Smooth muscle cell (in vitro differentiated cells): Measurements from ENCODE around the gene NDUFS7. TPM values are rescaled to one million over a fixed set of nuclear protein-coding genes. Genes with fewer than 3 reads are reported as not detected.

Experiments
- DNase-seq: peaks from one replicate; lab custom pipeline; 2025; ENCODE audit not compliant: unreplicated experiment; lab: John Stamatoyannopoulos, UW
- H2AFZ ChIP-seq: fragments of 200-600 bp; sonication (generic); 2 replicates; pipeline ENCODE4 v1.6.0; 2016; ENCODE audit warnings: antibody characterized with exemption, low read depth, mild to moderate bottlenecking
- H3F3A ChIP-seq: fragments of 200-600 bp; sonication (generic); 2 replicates; pipeline ENCODE4 v1.6.0; 2017; ENCODE audit warnings: antibody characterized with exemption, low read depth
- H3K27ac ChIP-seq: fragments of 200-600 bp; sonication (generic); 2 replicates; pipeline ENCODE4 v1.5.1; 2016; ENCODE audit warnings: low read depth, mild to moderate bottlenecking
- H3K27me3 ChIP-seq: fragments of 200-600 bp; sonication (generic); 2 replicates; pipeline ENCODE4 v1.6.1; 2016; ENCODE audit warnings: low read depth, mild to moderate bottlenecking
- H3K36me3 ChIP-seq: fragments of 200-600 bp; sonication (generic); 2 replicates; pipeline ENCODE4 v1.5.1; 2016; ENCODE audit warnings: low read depth
- H3K4me1 ChIP-seq: fragments of 200-600 bp; sonication (generic); 2 replicates; pipeline ENCODE4 v1.5.1; 2016; ENCODE audit warnings: low read depth
- H3K4me2 ChIP-seq: fragments of 200-600 bp; sonication (generic); 2 replicates; pipeline ENCODE4 v1.6.0; 2016; ENCODE audit warnings: mild to moderate bottlenecking
- H3K4me3 ChIP-seq: fragments of 200-600 bp; sonication (generic); 2 replicates; pipeline ENCODE4 v1.5.1; 2016; ENCODE audit warnings: mild to moderate bottlenecking
- H3K79me2 ChIP-seq: fragments of 200-600 bp; sonication (generic); 2 replicates; pipeline ENCODE4 v1.6.0; 2016; ENCODE audit warnings: low read depth, mild to moderate bottlenecking
- H3K9ac ChIP-seq: fragments of 200-600 bp; sonication (generic); 2 replicates; pipeline ENCODE4 v1.6.0; 2016; ENCODE audit warnings: low read depth
- H3K9me3 ChIP-seq: fragments of 200-600 bp; sonication (generic); replicated peaks from 2 replicates; pipeline ENCODE4 v1.5.1; 2016; ENCODE audit warnings: low read depth
- H4K20me1 ChIP-seq: fragments of 200-600 bp; sonication (generic); 2 replicates; pipeline ENCODE4 v1.6.0; 2016; ENCODE audit warnings: low read depth
- WGBS: methylation state at CpG from one replicate; pipeline ENCODE4 v1.1.7; 2016; ENCODE audit warnings: low lambda C conversion rate; 5-methylcytosine and 5-hydroxymethylcytosine counted together
- polyA plus RNA-seq: library from polyadenylated mRNA; unstranded; fragments of >200 nt; fragmentation: Nextera tagmentation; extraction: Ambion mirVana; gene quantifications from 2 replicates; pipeline ENCODE4 v1.2.1, GENCODE V29; 2016
- total RNA-seq: library from RNA; depleted of rRNA; stranded (reverse); fragments of >200 nt; gene quantifications from 2 replicates; pipeline ENCODE4 v1.2.3, GENCODE V29; 2014
- TF ChIP-seq, protein P1 (sequence below): fragments of 200-600 bp; sonication (generic); IDR thresholded peaks from 2 replicates; pipeline ENCODE4 v1.5.1; 2017; ENCODE audit warnings: borderline replicate concordance, mild to moderate bottlenecking, antibody characterized with exemption; ENCODE audit not compliant: insufficient read depth, poor library complexity, severe bottlenecking

Gene NDUFS7
- total and polyA plus RNA-seq, 2 experiments from 2014 or later: 95.8 to 245 TPM

DNA sequence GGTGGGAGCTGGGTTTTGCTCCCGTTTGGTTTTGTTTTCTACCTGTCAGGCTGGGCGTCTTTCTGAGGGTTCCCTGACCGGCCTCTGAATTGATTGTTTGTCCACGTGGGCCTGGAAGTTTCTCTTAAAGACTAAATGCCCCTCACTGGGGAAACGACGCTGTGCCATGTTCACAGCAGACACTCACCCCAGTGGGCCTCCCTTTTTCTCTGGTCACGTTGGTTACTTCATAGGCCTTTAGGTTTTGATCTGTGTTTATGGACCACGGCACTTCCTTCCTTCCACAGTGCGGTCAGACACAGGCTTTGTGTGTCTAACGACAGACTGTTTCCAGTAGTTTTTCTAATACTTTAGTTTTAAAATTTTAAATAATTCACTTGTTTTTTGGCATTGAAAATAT is 20.1 kb upstream of the NDUFS7 start:
- Histone ChIP-seq H3K4me3 (no peak overlapping the region), H3K79me2 (peaks cover 20% of the 10 kb centered on the region), H3K9ac (no peak overlapping the region), H2AFZ (no peak overlapping the region), H3K27ac (no peak overlapping the region), H3F3A (peaks cover 7% of the 10 kb centered on the region), H3K36me3 (no peaks in the 10 kb centered on the region), H4K20me1 (peaks cover 30% of the 10 kb centered on the region), H3K4me1 (peaks cover 38% of the 10 kb centered on the region), H3K4me2 (no peak overlapping the region), H3K9me3 (no peaks in the 10 kb centered on the region), H3K27me3 (no peaks in the 10 kb centered on the region)
- DNase-seq: no peak
- TF ChIP-seq, protein P1, sequence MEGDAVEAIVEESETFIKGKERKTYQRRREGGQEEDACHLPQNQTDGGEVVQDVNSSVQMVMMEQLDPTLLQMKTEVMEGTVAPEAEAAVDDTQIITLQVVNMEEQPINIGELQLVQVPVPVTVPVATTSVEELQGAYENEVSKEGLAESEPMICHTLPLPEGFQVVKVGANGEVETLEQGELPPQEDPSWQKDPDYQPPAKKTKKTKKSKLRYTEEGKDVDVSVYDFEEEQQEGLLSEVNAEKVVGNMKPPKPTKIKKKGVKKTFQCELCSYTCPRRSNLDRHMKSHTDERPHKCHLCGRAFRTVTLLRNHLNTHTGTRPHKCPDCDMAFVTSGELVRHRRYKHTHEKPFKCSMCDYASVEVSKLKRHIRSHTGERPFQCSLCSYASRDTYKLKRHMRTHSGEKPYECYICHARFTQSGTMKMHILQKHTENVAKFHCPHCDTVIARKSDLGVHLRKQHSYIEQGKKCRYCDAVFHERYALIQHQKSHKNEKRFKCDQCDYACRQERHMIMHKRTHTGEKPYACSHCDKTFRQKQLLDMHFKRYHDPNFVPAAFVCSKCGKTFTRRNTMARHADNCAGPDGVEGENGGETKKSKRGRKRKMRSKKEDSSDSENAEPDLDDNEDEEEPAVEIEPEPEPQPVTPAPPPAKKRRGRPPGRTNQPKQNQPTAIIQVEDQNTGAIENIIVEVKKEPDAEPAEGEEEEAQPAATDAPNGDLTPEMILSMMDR: no peak
- WGBS: 96% methylated on average over 10 of the region's 10 CpGs

DNA sequence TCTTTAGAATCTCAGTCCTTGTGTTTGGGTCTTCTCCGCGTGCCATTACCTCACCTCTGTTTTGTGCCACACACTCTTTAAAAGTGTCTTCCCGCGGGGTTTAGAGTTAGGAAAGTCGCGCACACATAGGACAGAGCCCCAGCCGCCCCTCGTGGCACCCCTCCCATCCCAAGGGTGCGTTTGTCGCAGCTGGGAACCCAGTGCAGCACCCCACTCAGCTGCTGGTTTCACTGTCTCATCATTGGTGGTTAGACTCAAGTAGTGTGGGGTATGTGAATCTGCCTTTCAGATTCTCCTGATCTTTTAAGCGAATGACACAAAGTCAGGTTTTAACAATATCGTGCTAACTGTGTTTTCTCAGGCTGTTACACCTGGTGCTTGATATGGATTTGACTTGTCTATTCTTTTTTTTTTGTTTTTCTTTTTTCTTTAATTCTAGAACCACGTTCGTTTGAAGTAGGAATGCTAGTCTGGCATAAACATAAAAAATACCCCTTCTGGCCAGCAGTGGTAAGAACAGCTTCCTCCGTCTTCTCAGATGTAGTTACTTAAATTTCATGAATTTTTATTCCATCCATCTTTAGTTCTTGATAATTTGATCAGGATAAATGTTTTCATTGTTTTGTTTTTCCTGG is 19.5 kb upstream of the NDUFS7 start:
- H3K27me3 ChIP-seq: no peaks in the 10 kb centered on the region
- no peaks in the 10 kb centered on the region for H3K9me3 ChIP-seq
- H3K4me3 ChIP-seq: no peak overlapping the region
- H3K4me2 ChIP-seq: no peak overlapping the region
- WGBS: 96% methylated on average over 15 of the region's 15 CpGs
- H3K79me2 ChIP-seq: peaks cover 20% of the 10 kb centered on the region
- H3K4me1 ChIP-seq: peaks cover 38% of the 10 kb centered on the region
- DNase-seq: no peak
- peaks cover 30% of the 10 kb centered on the region for H4K20me1 ChIP-seq
- H3F3A ChIP-seq: peaks cover 7% of the 10 kb centered on the region
- TF ChIP-seq, protein P1: peak; percentile 16
- H3K9ac ChIP-seq: no peak overlapping the region
- no peak overlapping the region for H2AFZ ChIP-seq
- H3K27ac ChIP-seq: no peak overlapping the region
- H3K36me3 ChIP-seq: no peaks in the 10 kb centered on the region

DNA sequence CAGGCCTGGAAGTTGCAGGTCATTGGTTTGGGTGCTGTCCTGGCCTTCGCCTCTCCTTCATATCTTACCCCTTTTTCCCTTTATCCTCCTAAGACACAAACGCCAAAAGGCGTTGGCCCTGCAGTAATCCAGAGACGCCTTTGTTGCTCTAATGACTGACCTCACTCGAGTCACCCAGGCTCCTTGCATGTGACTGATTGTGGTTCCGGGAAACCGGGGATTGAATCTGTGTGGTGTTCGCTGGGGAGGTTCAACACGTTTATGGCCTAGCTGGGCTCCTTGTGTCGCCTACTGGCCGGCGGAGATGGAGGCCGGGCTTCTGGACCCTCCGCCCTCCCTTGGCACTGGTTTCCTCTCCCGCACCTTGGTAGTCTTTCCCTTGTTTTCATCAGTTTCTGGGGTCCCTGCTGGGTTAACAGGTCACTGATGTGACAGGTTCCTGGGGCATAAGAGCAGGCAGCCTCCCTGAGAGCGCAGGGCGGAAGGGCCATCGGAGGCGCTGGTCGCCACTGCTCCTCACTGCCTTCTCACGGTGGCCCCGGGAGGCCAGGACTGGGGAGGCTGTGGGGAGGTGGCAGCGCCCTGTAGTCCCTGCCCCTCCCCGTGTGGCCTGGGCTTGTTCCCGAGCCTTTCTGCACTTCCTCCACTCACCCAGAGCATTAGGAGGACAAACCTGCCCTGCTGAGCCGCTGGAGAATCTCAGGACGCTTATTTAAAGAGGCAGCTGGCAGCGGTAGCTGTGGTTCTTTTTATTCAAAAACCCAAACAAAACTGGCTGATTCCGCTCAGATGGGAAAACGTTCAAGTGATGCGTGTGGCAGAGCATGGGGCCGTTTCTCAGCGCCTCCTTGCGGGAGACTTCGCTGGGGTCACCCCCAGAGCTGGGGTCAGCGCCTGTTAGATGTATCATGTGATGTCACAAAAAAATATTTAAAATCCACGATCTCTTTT is 18.1 kb upstream of the NDUFS7 start:
- DNase-seq: no peak
- Histone ChIP-seq H3K4me3 (no peak overlapping the region), H3K4me2 (no peak overlapping the region)

More for the DNA sequence above, 18.1 kb upstream of the NDUFS7 start:
- H3K36me3 ChIP-seq: no peaks in the 10 kb centered on the region
- H3K27ac ChIP-seq: no peak overlapping the region
- WGBS: 95% methylated on average over 37 of the region's 37 CpGs
- TF ChIP-seq, protein P1: no peak
- peaks cover 30% of the 10 kb centered on the region for H4K20me1 ChIP-seq
- no peak overlapping the region for H2AFZ ChIP-seq
- H3K9ac ChIP-seq: no peak overlapping the region
- H3K4me1 ChIP-seq: peaks cover 26% of the 10 kb centered on the region
- peaks cover 20% of the 10 kb centered on the region for H3K79me2 ChIP-seq
- H3F3A ChIP-seq: no peaks in the 10 kb centered on the region
- no peaks in the 10 kb centered on the region for H3K27me3 ChIP-seq
- no peaks in the 10 kb centered on the region for H3K9me3 ChIP-seq
